GM19025 (cell line): ENCODE measurements around the gene NEK6.

ENCODE experiments used
- ATAC-seq: cut with Tn5 transposase; IDR thresholded peaks from one replicate; pipeline ENCODE4 v1.9.1; 2021; ENCODE audit warnings: mild to moderate bottlenecking, low read depth, moderate library complexity; ENCODE audit not compliant: unreplicated experiment

NEK6 gene

GRCh38 chr9:124389146-124389939 is 131.6 kb downstream of the NEK6 start:
- no peak for ATAC-seq

- ATAC-seq, result no peak
These were observed 133.3 kb downstream of the NEK6 start for GRCh38 chr9:124390794-124391658.

GRCh38 chr9:124392254-124392870 is 134.6 kb downstream of the NEK6 start:
- ATAC-seq, result no peak

GRCh38 chr9:124392871-124393460 is 135.2 kb downstream of the NEK6 start:
- ATAC-seq, result no peak

GRCh38 chr9:124394167-124394566 is 136.4 kb downstream of the NEK6 start:
- no peak for ATAC-seq

- no peak for ATAC-seq
These were observed 136.8 kb downstream of the NEK6 start for GRCh38 chr9:124394596-124394995.

- no peak for ATAC-seq
These were observed 138.1 kb downstream of the NEK6 start for GRCh38 chr9:124395826-124396225.

- no peak for ATAC-seq
These were observed 140.6 kb downstream of the NEK6 start for GRCh38 chr9:124398191-124398935.

GRCh38 chr9:124399323-124399967 is 141.7 kb downstream of the NEK6 start:
- ATAC-seq, result no peak

GRCh38 chr9:124399968-124400940 is 142.5 kb downstream of the NEK6 start:
- no peak for ATAC-seq
